GM19397 (cell line): ENCODE results near the gene MYBPC3.
"Not testable (repeated sequence)": the region's sequence is repeated elsewhere in the genome, so short reads cannot be mapped to it uniquely, and the experiment has no call there.

ENCODE experiments used
- ATAC-seq: cut with Tn5 transposase; IDR thresholded peaks from one replicate; pipeline ENCODE4 v1.9.1; 2021; ENCODE audit warnings: mild to moderate bottlenecking, moderate library complexity; ENCODE audit not compliant: unreplicated experiment

The MYBPC3 gene

DNA sequence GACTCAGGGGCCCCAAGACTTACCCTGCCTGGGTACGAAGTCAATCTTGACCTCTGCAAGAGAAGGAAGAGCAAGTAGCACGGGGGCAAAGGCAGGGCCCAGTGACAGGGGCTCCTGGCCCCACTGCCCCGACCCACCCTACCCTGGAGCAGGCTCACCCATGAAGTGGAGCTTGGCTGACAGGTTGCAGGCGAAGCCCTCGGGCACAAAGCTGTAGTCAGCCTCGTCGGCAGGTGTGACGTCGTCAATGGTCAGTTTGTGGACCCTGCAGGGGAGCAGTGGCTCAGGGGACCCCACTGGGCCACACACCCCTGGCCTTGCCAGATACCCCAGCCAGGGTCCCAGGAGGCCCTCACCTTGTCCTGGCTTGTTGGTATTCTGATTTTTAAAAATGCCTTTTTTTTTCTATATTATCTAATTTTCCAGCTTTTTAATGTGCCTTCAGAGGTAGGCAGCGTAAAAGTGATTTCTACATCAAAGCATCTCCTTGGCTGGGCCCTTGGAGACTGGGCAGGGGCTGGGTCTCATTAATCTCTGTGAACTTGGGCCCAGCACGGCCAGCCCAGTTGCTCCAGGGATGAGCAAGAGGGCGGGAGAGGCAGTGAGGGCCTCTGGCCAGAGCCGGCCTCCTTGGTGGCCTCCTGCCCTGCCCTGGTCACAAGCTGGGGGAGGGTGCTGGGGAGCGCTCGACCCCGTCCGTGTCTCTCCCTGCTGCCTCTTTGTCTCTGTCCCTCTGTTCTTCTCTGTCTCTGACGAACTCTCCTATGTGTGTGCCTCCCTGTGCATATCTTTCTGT is 11.3 kb downstream of the MYBPC3 start:
- no peak for ATAC-seq

DNA sequence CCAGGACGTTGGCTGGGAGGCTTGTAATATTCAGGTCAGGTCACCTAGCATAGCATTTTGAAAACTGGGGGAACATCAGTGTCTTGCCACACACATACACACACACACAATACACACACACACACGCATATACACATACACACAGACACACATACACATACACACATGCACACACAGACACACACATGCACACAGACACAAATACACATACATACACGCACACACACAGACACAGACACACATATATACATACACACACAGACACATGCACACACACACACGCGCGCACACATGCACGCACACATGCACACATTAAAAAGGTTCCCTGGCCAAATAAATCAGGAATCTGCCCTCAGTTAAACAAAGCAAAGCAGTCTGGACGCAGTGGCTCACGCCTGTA is 12.5 kb downstream of the MYBPC3 start:
- no peak for ATAC-seq

DNA sequence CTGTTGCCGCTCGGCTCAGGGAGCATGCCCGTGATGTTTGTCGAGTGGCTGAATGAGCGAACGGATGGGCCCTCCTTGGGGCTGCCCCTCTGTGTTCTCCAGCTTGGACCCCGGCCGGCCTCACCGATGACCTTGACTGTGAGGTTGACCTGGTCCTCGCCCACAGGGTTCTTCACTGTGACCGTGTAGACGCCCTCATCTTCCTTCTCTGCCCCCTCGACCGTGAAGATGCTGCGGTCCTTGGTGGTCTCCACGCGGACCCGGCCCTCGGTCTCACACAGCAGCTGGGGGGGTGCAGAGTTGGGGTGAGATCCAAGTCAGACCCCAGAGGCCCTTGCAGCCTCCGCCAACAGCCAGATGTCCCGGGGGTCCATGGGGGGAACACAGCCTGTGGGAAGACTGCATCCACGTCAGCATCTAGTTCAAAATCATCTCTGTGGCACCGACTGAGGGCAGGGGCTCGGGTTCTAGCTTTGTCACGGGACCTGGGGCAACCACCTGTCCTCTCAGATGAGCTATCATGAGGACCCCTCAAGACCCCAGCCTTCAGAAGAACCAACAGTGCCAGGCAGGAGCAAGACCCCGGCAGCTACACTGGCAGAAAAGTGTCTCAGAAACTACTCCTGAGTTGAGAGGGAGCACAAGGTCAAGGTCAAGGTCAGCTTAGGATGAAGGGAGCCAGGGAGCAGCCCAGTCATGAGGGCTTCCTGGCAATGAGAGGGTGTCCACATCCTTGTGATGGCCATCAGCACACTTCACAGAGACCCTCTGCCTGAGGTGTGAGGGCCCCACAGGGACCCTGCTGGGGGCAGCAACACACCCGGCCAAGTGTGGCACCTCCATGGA is 13.9 kb downstream of the MYBPC3 start:
- ATAC-seq: no peak

DNA sequence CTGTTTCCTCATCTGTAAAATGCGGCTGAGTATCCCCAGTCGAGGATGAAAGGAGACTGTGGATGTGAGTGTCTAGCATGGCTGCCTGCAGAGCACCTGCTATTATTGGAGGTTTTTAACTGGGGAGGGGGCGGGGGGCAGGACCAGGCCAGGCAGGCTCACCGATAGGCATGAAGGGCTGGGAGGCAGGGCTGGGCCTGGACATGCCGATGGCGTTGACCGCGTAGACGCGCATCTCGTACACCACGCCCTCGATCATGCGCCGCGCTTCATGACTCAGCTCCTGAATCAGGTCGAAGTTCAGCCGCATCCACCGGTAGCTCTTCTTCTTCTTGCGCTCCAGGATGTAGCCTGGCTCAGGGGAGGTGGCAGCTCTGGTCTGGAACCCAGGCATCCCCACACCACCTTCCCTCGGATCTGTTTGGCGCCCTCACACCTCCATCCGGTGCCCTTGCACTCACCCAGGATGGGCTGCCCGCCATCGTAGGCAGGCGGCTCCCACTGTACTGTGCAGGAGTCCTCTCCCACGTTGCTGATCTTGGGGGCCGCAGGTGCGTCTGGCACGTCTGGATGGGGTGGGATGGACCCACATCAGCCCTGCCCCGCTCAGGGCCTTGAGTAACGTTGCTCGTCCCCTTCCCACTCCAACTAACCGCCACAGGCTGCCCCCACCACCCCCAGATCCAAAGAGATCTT is 15.1 kb downstream of the MYBPC3 start:
- no peak for ATAC-seq

DNA sequence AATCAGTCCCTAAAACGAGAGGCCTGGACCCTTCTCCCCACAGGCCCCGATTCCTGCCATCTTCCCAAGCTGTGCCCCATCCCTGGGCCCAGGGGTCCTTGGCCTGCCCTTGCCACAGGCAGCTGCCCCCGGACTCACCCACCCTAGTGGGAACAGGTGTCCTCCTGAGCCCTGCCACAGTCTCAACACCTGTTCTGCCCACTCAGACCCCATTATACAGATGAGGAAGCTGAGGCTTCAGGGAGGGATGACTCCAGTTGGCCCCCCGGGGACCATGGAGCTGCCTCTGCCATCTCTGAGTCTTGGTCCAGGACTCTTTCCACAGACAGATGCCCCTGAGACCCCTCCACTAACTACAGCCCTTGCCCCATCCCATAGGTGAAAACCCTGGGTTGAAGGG is 15.9 kb downstream of the MYBPC3 start:
- no peak for ATAC-seq

DNA sequence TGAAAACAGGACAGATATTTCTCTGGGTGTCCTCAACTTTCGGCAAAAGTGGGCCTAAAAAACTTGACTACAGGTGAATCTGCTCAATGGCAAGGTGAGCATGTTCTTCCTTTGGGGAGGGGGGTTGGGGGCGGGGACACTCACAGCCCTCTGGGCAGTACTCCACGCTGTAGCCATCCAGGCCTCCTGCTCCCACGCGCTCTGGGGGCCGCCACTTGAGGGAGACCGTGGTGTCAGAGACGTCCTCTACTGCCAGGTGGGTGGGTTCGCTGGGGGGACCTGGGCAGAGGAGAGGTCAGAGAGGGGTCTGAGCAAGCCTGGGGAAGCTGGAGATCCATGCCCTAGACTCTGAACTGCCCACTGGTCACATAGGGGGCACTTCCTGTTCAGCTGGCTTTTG is 16.8 kb downstream of the MYBPC3 start:
- ATAC-seq: no peak

DNA sequence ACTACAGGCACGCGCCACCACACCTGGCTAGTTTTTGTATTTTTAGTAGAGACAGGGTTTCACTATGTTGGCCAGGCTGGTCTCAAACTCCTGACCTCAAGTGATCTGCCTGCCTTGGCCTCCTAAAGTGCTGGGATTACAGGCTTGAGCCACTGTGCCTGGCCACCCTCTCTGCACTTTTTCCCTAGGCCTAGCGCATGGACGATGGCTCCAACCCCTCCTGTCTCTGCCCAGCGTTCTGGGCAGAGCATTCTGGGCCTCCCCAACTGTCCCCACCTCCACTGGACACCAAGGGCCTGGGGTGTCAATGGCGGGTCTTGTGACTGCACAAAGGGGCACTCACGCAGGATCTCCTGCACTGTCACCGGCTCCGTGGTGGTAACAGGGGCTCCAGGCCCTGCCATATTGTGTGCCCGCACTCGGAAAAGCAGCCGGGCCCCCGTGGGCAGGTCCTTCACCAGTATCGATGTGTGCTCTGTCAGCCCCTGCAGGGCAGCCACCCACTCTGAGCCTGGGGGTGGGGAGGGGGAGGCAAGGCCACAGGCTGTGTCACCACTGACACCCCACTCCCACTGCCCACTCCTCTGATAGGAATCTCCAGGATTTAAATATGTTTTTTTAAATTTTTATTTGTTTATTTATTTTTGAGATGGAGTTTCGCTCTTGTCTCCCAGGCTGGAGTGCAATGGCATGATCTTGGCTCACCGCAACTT is 17.6 kb downstream of the MYBPC3 start:
- not testable (repeated sequence) for ATAC-seq

DNA sequence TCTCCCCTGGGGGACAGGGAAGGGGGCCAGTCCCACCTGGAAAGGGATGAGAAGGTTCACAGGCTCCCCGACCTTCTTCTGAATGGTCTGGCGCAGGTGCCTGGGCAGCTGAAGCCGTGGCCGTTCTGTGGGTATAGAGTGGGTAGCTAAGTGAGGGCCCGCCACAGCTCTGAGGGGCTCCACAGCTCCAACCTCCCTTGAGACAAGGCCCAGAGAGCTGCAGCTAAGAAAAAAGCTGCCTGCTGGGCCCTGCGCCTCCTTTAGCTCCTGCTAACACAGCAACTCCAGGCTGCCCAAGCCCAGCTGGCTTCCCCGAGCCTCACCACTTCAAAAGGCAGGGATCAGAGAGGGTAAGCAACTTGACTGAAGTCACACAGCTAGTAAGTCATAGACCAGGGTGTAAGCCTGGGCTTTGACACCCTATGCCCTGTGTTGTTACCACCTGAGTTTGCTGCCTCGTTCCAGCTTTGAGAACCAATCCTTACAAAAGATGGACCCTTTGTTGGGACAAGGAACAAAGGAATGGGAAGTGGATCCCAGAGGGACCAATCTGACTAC is 18.5 kb downstream of the MYBPC3 start:
- ATAC-seq: no peak

DNA sequence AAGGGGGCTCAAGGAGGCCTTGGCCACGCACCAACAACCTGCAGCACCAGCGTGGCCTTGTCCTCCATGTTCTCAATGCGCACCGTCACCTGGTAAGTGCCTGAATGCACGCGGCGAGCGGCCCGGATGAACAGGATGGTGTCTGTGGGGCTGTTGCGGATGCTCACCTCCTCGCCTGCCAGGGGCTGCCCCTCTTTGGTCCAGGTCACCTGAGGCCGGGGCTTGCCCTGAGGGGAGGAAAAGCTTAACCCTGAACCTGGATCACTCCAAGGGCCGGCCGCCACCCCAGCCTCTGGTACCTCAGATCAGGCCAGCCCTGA is 19.0 kb downstream of the MYBPC3 start:
- no peak for ATAC-seq

DNA sequence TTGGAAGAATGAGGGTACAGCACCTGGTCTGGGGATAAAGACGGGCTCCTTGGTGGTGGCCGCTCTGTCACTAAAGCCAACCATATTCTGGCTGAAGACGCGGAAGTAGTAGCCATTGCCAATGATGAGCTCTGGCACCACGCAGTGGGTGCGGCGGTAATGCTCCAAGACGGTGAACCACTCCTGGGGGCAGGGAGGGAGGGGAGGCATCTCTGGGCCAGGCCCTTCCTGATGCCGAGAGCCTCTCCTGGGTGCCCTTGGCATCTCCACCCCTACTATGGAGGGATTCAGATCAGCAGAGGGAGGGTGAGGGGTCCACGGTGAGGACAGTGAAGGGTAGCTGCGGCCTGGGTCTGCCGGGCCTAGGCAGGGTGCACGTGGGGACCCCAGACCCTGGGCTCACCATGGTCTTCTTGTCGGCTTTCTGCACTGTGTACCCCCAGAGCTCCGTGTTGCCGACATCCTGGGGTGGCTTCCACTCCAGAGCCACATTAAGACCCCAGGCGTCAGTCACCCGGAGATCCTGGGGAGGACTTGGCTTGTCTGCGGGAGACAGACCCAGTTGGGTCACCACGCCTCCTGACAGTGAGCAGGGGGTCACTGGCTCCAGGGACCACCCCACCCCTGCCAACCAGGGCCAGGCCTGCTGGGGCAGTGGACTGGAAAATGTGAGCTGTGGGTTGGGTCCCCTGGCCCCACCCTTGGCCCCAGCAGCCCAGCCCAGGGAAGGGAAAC is 19.5 kb downstream of the MYBPC3 start:
- ATAC-seq: no peak

DNA sequence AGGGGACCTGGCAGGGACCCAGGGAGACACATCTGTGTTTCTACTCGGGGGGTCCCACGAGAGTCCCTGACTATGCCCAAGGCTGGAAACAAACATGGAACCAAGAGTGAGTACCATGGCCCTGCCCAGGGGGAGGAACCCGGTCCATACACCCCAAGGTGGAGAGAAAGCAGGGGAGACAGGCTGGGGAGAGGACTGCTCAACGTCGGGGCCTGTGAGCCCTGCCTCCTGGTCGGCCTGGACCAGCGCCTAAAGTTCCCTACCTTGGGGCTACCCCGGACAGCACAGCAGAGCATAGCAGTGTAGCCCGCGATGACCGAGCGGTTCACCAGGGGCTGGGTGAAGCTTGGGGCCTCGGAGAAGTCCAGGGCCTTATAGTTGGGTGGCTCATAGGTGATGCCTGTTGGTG is 20.2 kb downstream of the MYBPC3 start:
- no peak for ATAC-seq

DNA sequence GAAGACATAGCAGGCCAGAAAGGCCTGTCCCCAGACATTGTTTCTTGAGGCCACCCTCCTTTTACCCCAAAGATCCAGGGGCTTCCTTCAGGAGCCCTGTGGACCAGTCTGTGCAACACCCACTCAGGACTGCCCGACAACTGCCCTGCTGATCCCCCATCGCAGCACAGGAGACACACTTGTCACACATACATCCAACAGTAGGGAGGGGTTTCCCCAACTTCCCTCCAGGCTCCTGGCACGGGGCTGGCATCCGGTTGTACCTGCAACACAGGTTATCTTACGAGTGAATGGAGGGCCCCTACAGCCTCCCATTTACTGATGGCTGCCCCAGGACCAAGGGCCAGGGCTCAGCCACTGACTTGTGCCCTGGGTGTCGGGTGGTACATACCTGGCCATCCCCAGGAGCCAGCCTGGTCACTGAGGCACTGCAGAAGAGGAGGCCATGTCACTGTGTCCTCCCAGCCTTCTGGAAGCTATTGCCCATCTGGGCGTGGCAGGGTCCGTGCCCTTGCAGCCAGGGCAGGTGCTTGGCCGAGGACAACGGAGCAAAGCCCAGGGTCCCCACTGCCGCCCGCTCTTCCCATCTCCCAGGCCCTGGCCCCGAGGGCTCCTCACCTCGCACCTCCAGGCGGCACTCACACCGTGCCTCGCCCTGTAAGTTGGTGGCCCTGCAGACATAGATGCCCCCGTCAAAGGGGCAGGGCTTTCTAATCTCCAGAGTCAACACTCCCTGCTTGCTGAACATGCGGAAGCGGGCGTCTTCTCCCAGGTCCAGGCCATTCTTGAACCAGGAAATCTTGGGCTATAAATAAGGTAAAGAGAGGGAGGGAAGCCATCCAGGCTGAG is 20.8 kb downstream of the MYBPC3 start:
- ATAC-seq: no peak

DNA sequence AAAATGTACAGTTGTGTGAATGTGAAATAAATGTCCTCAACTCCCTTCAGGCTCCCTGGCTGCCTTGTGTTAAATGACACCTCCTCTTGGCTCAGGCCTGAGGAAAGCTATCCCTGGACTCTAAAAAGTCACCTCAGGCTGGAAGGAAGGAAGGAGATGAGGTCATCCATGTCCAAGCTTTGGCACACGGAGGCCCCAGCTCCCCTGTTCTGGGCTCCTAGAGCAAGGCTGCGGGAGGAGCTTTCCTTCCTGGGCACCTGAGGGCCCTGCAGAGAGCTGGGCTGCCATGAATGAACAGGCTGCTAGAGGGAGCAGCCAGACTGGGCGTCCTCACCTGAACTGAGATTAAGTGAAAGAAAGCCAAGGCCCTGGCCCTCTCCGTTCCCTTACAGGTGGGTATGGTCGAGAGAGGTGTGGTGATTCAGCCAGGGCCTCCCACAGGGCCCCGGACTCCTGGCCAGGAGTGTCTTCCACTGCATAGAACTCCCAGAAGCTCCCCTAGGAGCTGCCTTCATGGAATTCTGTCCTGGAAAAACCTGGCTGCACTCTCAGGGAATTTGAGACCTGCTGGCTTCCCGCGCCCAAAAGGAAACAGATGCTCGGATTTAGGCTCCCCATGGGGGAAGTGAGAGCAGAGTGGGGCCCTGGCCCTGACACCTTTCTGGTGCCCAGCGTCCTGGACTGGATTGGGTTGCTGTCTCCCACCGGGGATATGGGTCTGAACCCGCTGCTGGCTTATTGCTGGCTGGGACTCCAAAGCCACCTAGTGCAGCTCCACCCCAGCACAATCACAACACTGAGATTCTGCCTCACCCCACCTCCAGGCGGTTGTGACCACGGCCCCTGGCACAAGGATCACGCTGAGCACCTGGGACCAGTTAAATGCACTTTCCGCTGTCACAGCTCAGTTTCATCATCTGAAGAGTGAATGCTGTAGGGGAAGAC is 22.2 kb downstream of the MYBPC3 start:
- ATAC-seq: no peak

DNA sequence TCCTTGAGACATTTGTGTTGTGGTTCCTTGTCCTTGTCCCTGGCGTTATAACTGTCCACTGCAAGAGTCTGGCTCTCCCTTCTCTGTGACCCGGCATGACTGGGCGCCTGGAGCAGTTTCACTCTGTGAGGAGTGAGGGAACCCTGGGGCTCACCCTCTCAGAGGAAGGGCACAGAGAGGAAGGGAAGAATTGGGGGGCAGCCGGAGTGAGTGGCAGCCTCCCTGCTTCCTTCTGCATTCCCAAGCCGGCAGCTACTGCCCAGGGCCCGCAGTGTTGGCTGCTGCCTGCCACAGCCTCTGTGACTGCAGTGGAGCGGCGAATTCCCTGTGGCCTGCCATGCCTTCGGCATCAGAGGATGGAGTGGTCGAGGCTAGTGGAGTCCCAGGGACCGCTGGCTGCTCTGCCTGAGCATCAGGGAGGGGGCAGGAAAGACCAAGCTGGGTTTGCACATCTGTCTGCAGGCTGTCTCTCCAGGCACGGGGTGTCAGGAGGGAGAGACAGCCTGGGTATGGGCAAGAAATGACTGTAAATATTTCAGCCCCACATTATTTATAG is 23.0 kb downstream of the MYBPC3 start:
- no peak for ATAC-seq

DNA sequence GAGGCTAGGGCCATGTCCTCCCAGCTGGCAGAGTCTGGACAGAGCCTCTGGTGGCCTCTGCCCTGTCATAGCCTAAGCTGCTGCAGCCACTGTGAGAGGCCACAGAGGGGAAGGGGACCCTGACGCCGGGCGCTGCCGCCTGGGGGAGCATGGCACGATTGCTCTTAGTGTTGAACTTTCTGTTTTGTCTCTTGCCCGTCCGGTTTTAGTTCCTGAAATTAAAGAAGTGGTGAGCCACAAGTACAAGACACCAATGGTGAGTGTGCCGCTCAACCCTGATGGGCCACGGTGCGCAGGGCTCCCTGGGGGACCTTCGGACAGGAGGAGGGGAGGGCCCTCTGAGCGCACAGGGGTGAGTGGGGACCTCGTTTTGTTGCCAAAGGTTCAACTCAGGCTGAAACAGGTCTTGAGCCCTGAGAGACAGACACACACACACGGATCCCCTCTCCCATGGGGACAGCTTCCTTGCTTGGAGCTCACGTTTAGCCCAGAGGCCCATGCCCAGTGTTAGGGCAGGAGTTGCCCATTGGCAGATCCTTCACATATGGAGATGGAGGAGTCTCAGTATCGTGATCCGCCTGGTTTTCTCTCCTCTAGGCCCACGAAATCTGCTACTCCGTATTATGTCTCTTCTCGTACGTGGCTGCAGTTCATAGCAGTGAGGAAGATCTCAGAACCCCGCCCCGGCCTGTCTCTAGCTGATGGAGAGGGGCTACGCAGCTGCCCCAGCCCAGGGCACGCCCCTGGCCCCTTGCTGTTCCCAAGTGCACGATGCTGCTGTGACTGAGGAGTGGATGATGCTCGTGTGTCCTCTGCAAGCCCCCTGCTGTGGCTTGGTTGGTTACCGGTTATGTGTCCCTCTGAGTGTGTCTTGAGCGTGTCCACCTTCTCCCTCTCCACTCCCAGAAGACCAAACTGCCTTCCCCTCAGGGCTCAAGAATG is 23.8 kb downstream of the MYBPC3 start:
- peak; percentile 72 for ATAC-seq

DNA sequence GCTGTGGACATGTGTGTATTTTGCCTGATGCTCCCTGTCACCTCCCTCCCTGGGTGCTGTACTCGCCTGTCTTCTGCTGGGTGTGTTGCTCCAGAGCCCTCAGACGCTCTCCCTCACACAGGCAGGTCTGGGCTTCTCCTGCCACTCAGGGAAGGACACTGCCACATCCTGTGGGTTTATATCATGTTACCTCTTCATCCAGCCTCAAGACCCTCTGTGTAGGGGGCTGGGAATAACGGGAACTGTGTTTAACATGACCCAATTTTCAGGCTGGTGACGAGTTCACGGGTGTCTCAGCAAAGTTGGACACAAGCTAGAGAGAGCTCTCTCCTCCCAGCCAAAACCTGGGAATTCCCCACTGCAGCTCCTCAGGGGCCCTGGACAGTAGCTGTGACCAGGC is 24.6 kb downstream of the MYBPC3 start:
- no peak for ATAC-seq

DNA sequence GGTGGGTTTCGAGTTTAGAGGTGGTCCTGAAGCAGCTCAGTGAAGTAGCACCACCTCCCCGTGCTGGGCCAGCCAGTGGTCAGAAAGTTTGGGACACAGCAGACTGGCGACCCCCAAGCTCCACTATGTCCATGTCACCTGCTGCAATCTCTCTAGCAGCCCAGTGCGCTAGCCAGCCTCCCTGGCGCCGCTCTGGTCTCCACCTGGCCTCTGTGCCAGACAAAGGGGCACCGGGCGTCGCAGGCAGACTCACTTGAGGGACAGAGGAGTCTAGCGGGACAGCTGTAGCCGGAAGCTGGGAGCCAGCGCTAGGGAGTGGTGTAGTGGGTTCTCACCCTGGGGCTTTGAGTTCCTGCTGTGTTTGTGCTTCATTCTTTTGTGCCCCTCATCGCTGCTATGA is 25.5 kb downstream of the MYBPC3 start:
- no peak for ATAC-seq
